ENCODE results near the gene DLX1. TPM values are rescaled to one million over a fixed set of nuclear protein-coding genes. Genes with fewer than 3 reads are reported as not detected.

The DLX1 gene
- total and polyA plus RNA-seq, 2 of the 8 experiments (the other 6 are each of a cell fraction or from before 2014, with no cell fraction given) = 0.11 TPM; not detected in 1

DNA sequence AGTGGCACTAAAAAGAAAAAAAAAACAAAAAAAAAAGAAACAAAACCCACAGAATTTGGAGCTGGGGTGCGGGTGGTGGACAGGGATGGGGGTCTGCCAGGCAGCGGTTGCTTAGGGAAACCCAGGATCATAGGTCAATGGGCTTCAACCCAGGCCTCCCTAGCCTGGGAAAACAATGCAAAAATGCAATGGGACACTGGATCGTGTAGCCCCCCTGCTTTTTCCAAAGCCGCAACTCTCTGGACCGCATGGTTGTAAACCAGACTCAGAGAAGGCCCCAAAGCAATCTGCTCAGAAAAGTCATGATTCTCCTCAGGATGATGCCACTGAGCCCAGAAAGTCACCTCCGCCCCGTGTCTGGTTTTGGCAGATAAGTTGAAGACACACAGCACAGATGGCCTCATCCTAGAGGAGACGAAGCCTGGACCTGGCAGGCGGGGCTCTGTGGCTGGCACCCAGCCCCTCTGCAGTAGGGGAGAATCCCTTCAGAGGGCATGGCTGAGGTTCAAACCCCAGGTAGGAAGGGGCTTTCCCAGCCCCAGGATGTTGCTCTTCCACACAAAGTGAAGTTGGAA lies 12.3 kb downstream of the DLX1 start:
- Histone ChIP-seq H3K18ac (ENCODE audit: extremely low read depth, low read length) (peak overlapping the region; percentile 71; the same call in 1 of the 2 replicates), H3K79me2 (ENCODE audit: control insufficient read depth in 1 of 2, insufficient read depth in 2 of 2, low read length in 2 of 2) (no peaks in the 10 kb centered on the region), H3K27me3 (replicated peaks in 1 of 4; ENCODE audit: control insufficient read depth in 3 of 4, extremely low read depth in 1 of 4, insufficient read depth in 3 of 4, low read length in 3 of 4) (peaks cover 89 to 100% (median 97%) of the 10 kb centered on the region in 4 experiments), H3K23me2 (ENCODE audit: low read depth, low read length) (peaks cover 22% of the 10 kb centered on the region; the same call in 1 of the 2 replicates), H4K5ac (ENCODE audit: insufficient read length, low read depth, low read length) (no peak overlapping the region), H4K20me1 (replicated peaks in 1 of 2; ENCODE audit: control insufficient read depth in 1 of 2, insufficient read depth in 2 of 2, low read length in 2 of 2) (peaks cover 17 to 31% of the 10 kb centered on the region in 2 experiments), H2BK20ac (ENCODE audit: low read length) (no peak overlapping the region), H2BK5ac (ENCODE audit: low read depth, low read length) (no peak overlapping the region), H2BK12ac (ENCODE audit: low read depth, low read length) (0 out of 2 replicates have a peak overlapping the region, but pooled peaks have one; percentile 17), H3K14ac (ENCODE audit: insufficient read length) (no peak overlapping the region), H3K4me3 (ENCODE audit: extremely low read depth in 1 of 4, insufficient read depth in 2 of 4, low read depth in 3 of 4, low read length in 4 of 4) (peak overlapping the region in 1 of 4 experiments; percentile 57; a peak in 2 of 8 replicates), H3K79me1 (ENCODE audit: low read depth, low read length) (no peaks in the 10 kb centered on the region), H3K23ac (ENCODE audit: insufficient read length) (no peak overlapping the region), H2BK15ac (ENCODE audit: low read length) (no peak overlapping the region; the same call in 1 of the 2 replicates), H3K4me2 (ENCODE audit: insufficient read depth in 1 of 2, low read depth in 2 of 2, low read length in 2 of 2) (peak overlapping the region; percentile 70 to 97; a peak in 2 of 4 replicates), H3K27ac (ENCODE audit: low read depth, low read length) (no peak overlapping the region), H2AK5ac (ENCODE audit: low read depth, low read length) (no peak overlapping the region), H3K9me3 (ENCODE audit: insufficient read depth in 2 of 2, low read depth in 1 of 2, low read length in 1 of 2) (no peaks in the 10 kb centered on the region), H2AFZ (ENCODE audit: low read length) (no peak overlapping the region), H2BK120ac (replicated peaks; ENCODE audit: low read depth, low read length) (no peak overlapping the region), H4K8ac (ENCODE audit: extremely low read depth, insufficient read depth, low read length) (peak overlapping the region; percentile 23; the same call in 1 of the 2 replicates), H3K56ac (replicated peaks; ENCODE audit: insufficient read length, low read depth, low read length) (no peak overlapping the region), H3K9ac (replicated peaks in 1 of 4; ENCODE audit: extremely low read depth in 1 of 4, low read depth in 3 of 4, low read length in 3 of 4) (no peak overlapping the region), H3K4me1 (replicated peaks in 1 of 4; ENCODE audit: control insufficient read depth in 3 of 4, insufficient read depth in 4 of 4, low read length in 3 of 4) (peaks cover 6 to 53% (median 29%) of the 10 kb centered on the region in 4 experiments), H3K4ac (replicated peaks; ENCODE audit: insufficient read length, low read depth, low read length) (no peak overlapping the region), H4K91ac (replicated peaks; ENCODE audit: insufficient read length, low read length) (no peak overlapping the region), H3K36me3 (ENCODE audit: control insufficient read depth in 2 of 4, insufficient read depth in 4 of 4, low read length in 3 of 4) (peaks cover 0 to 11% (median 0%) of the 10 kb centered on the region in 4 experiments; a peak in 1 of 8 replicates)
- ChIA-PET CTCF (ENCODE audit: partially characterized antibody) (interaction anchor here (0.6 to 11.7 kb wide), 4 partner anchors 7 to 364 kb away, joined by 3 to 198 read pairs (median 4); partner anchors contain the start of gene DLX1), POLR2A (ENCODE audit: partially characterized antibody) (interaction anchor here (16.0 kb wide), 1 partner anchor 10 kb away, joined by 184 read pairs; the partner anchor contains the start of gene DLX1)
- WGBS, 2 experiments (ENCODE audit: extremely low coverage in 1 of 2, insufficient coverage in 1 of 2, insufficient read length in 1 of 2, insufficient replicate concordance in 2 of 2, low coverage in 1 of 2, low lambda C conversion rate in 2 of 2, missing lambda C conversion rate in 1 of 2) = 19% methylated on average over 9 of the region's 9 CpGs; no CpG with 5 or more reads in 1 of the 2 experiments
- TF ChIP-seq EP300 (IDR thresholded peaks at IDR 0.05; ENCODE audit: borderline replicate concordance in 1 of 2, low read depth in 2 of 2, low read length in 2 of 2) = no peak
- TF ChIP-seq SRF (IDR thresholded peaks at IDR 0.05; ENCODE audit: low read depth, low read length) = no peak
- TF ChIP-seq HDAC6 (IDR thresholded peaks at IDR 0.05; ENCODE audit: low read depth, low read length) = no peak
- TF ChIP-seq RNF2 (IDR thresholded peaks at IDR 0.05; ENCODE audit: borderline replicate concordance, low read depth, low read length, missing control alignments, poor library complexity, severe bottlenecking) = peak; percentile 91
- DNase-seq (ENCODE audit: low read depth in 1 of 2, low spot score in 2 of 2) = peak in 1 of 2 experiments; percentile 48
- no peak for FAIRE-seq

Data from H1 (cell line).